HT-29 (cell line): Measurements from ENCODE around the gene HSPA14. TPM values are rescaled to one million over a fixed set of nuclear protein-coding genes. Genes with fewer than 3 reads are reported as not detected.
"Not testable (repeated sequence)": the region's sequence is repeated elsewhere in the genome, so short reads cannot be mapped to it uniquely, and the experiment has no call there.

Experiments used
- DNase-seq: peaks from one replicate; pipeline ENCODE4 v3.0.0-alpha.2; 2015; ENCODE audit warnings: low spot score
- total RNA-seq: library from RNA; depleted of rRNA; stranded (reverse); fragments of >200 nt; shearing (Covaris generic); gene quantifications from 2 replicates; pipeline ENCODE4 v1.2.3, GENCODE V29; 2014; rRNA removed

HSPA14 gene
- total RNA-seq, 1 experiment from 2014 or later: 15.1 TPM

- DNase-seq: peak; percentile 17
Measured at GRCh38 chr10:14880229-14880628, 42.1 kb downstream of the HSPA14 start.

- DNase-seq: no peak
Measured at GRCh38 chr10:14884082-14884481, 46.0 kb downstream of the HSPA14 start.

GRCh38 chr10:14889318-14889717, 51.2 kb downstream of the HSPA14 start:
- peak; percentile 15 for DNase-seq

- no peak for DNase-seq
Measured at GRCh38 chr10:14891151-14891550, 53.0 kb downstream of the HSPA14 start.

GRCh38 chr10:14904316-14904732, 66.2 kb downstream of the HSPA14 start:
- DNase-seq: peak; percentile 37

- no peak for DNase-seq
Measured at GRCh38 chr10:14904864-14905263, 66.8 kb downstream of the HSPA14 start.

- DNase-seq: no peak
Measured at GRCh38 chr10:14905890-14906289, 67.8 kb downstream of the HSPA14 start.

- no peak for DNase-seq
Measured at GRCh38 chr10:14906765-14907164, 68.7 kb downstream of the HSPA14 start.

GRCh38 chr10:14907591-14907990, 69.5 kb downstream of the HSPA14 start:
- DNase-seq: not testable (repeated sequence)

GRCh38 chr10:14909101-14909500, 71.0 kb downstream of the HSPA14 start:
- DNase-seq: no peak

GRCh38 chr10:14910953-14911352, 72.8 kb downstream of the HSPA14 start:
- DNase-seq: no peak

GRCh38 chr10:14911801-14912200, 73.7 kb downstream of the HSPA14 start:
- DNase-seq: no peak

- no peak for DNase-seq
Measured at GRCh38 chr10:14916600-14916999, 78.5 kb downstream of the HSPA14 start.

GRCh38 chr10:14917827-14918226, 79.7 kb downstream of the HSPA14 start:
- DNase-seq: no peak

- DNase-seq: no peak
Measured at GRCh38 chr10:14918964-14919363, 80.9 kb downstream of the HSPA14 start.

Other genes with a start within 250 kb of the HSPA14 start
- 11.0 and 14.1 TPM in 2 replicates for gene FAM107B, start 63.4 kb upstream of the HSPA14 start, total RNA-seq
- not detected in 2 replicates for gene CDNF, start 269 bp upstream of the HSPA14 start, total RNA-seq
- 16.7 and 23.9 TPM in 2 replicates for gene MSANTD7, start within 50 bp of the HSPA14 start, total RNA-seq
- 8.2 and 11.8 TPM in 2 replicates for gene SUV39H2, start 40.6 kb downstream of the HSPA14 start, total RNA-seq
- gene DCLRE1C, start 115.8 kb downstream of the HSPA14 start, total RNA-seq: 6.7 and 8.6 TPM in 2 replicates
- gene MEIG1, start 121.1 kb downstream of the HSPA14 start, total RNA-seq: not detected in 2 replicates
- not detected in 2 replicates for gene OLAH, start 205.6 kb downstream of the HSPA14 start, total RNA-seq